Loucy (cell line): Measurements from ENCODE around the gene NDRG2.

ENCODE experiments used
- CTCF ChIP-seq: fragments of 200-600 bp; sonication (generic); conservative IDR thresholded peaks from 2 replicates; pipeline ENCODE4 v1.5.1; 2014; ENCODE audit warnings: mild to moderate bottlenecking, antibody characterized with exemption, low read length
- EZH2phosphoT487 ChIP-seq: fragments of 200-600 bp; IDR thresholded peaks from 2 replicates; pipeline ENCODE4 v1.6.1; 2018; ENCODE audit warnings: antibody characterized with exemption, mild to moderate bottlenecking, moderate library complexity, borderline replicate concordance

GRCh38 chr14:20976291-20976690 is 48.6 kb downstream of the NDRG2 start:
- TF ChIP-seq EZH2phosphoT487 (no peak), CTCF (no peak)
